ENCODE data around the gene HBE1.
"Not testable (repeated sequence)": the region's sequence is repeated elsewhere in the genome, so short reads cannot be mapped to it uniquely, and the experiment has no call there.

Gene HBE1

GRCh38 chr11:5252192-5252918 lies 17.4 kb downstream of the HBE1 start:
- DNase-seq, result no peak

GRCh38 chr11:5251746-5252145 lies 18.0 kb downstream of the HBE1 start:
- DNase-seq, result no peak

GRCh38 chr11:5250543-5251204 lies 19.1 kb downstream of the HBE1 start:
- no peak for DNase-seq

GRCh38 chr11:5249807-5250396 lies 19.8 kb downstream of the HBE1 start, which contains the start of gene HBG1:
Gene HBG1 (minus strand): TSS chr11:5249857. CDS start chr11:5249804, 53 bp downstream.
- DNase-seq, result not testable (repeated sequence)

GRCh38 chr11:5248498-5248897 lies 21.2 kb downstream of the HBE1 start:
- DNase-seq, result not testable (repeated sequence)

GRCh38 chr11:5247472-5248192 lies 22.1 kb downstream of the HBE1 start:
- no peak for DNase-seq

- DNase-seq, result no peak
Measured at GRCh38 chr11:5246772-5247471, 22.8 kb downstream of the HBE1 start.

GRCh38 chr11:5245155-5245554 lies 24.6 kb downstream of the HBE1 start:
- DNase-seq, result no peak

- DNase-seq, result no peak
Measured at GRCh38 chr11:5243816-5244180, 25.9 kb downstream of the HBE1 start.

GRCh38 chr11:5242933-5243815 lies 26.6 kb downstream of the HBE1 start:
- no peak for DNase-seq

GRCh38 chr11:5242208-5242607 lies 27.5 kb downstream of the HBE1 start:
- no peak for DNase-seq

- DNase-seq, result no peak
Measured at GRCh38 chr11:5241458-5241857, 28.3 kb downstream of the HBE1 start.

- DNase-seq, result no peak
Measured at GRCh38 chr11:5240458-5240857, 29.3 kb downstream of the HBE1 start.

GRCh38 chr11:5240056-5240455 lies 29.7 kb downstream of the HBE1 start:
- DNase-seq, result no peak

GRCh38 chr11:5239046-5239445 lies 30.7 kb downstream of the HBE1 start:
- DNase-seq, result no peak

- no peak for DNase-seq
Measured at GRCh38 chr11:5238486-5238885, 31.3 kb downstream of the HBE1 start.

GRCh38 chr11:5237420-5237819 lies 32.3 kb downstream of the HBE1 start:
- no peak for DNase-seq

GRCh38 chr11:5235364-5236095 lies 34.2 kb downstream of the HBE1 start:
- DNase-seq, result no peak

GRCh38 chr11:5234381-5234834 lies 35.3 kb downstream of the HBE1 start, which contains the start of gene HBD:
Gene HBD (minus strand): TSS chr11:5234483. CDS start chr11:5234433, 50 bp downstream.
- no peak for DNase-seq

GRCh38 chr11:5233307-5233706 lies 36.4 kb downstream of the HBE1 start:
- DNase-seq, result no peak

GRCh38 chr11:5232821-5233220 lies 36.9 kb downstream of the HBE1 start:
- DNase-seq, result no peak

Measured in stimulated activated CD4-positive, alpha-beta T cell treated with anti-CD3 and anti-CD28 coated beads, Interleukin-4, amount 100 ng/mL, for 1 hour (primary cell).